Natural killer cell (primary cell): ENCODE data around the gene PNMA8C. TPM values are rescaled to one million over a fixed set of nuclear protein-coding genes. Genes with fewer than 3 reads are reported as not detected.

Experiments
- ATAC-seq, 3 donors: fragments of 150-1000 bp in 2 of 3; fragments of 200-7000 bp in 1 of 3; cut with Tn5 transposase; 1 replicate in 1 of 3; 2 replicates in 2 of 3; pipeline ENCODE4 v1.10.0; 2021; ENCODE audit warnings: mild to moderate bottlenecking in 2 of 3, moderate library complexity in 2 of 3
- DNase-seq, 2 donors: peaks; one replicate each; pipeline versions ENCODE4 v3.0.0 to v3.0.0-alpha.2; 2013 to 2021; ENCODE audit warnings: mixed read lengths in 1 of 2
- H3K27ac ChIP-seq: one replicate; pipeline ENCODE4 v1.5.1; 2013; ENCODE audit warnings: mild to moderate bottlenecking, low read length
- H3K27me3 ChIP-seq: one replicate; pipeline ENCODE4 v1.6.1; 2013; ENCODE audit warnings: low read length; ENCODE audit not compliant: control insufficient read depth, insufficient read depth
- H3K36me3 ChIP-seq: one replicate; pipeline ENCODE4 v1.6.1; 2013; ENCODE audit warnings: low read length; ENCODE audit not compliant: control insufficient read depth, insufficient read depth
- H3K4me1 ChIP-seq: one replicate; pipeline ENCODE4 v1.6.1; 2013; ENCODE audit warnings: low read length; ENCODE audit not compliant: control insufficient read depth, insufficient read depth
- H3K4me3 ChIP-seq: one replicate; pipeline ENCODE4 v1.5.1; 2013; ENCODE audit warnings: low read length
- H3K9me3 ChIP-seq: one replicate; pipeline ENCODE4 v1.6.1; 2013; ENCODE audit warnings: low read length; ENCODE audit not compliant: control insufficient read depth, insufficient read depth
- H3K27ac Mint-ChIP-seq, 2 donors: one replicate each; pipeline ENCODE4 v1.8.0; 2022; ENCODE audit warnings: mild to moderate bottlenecking in 2 of 2, mixed read lengths in 2 of 2, moderate library complexity in 1 of 2
- H3K27me3 Mint-ChIP-seq, 2 donors: one replicate each; pipeline ENCODE4 v1.8.0; 2022; ENCODE audit warnings: low read depth in 2 of 2, mixed read lengths in 2 of 2
- H3K36me3 Mint-ChIP-seq: one replicate; pipeline ENCODE4 v1.8.0; 2022; ENCODE audit warnings: mixed read lengths
- H3K4me1 Mint-ChIP-seq, 2 donors: one replicate each; pipeline ENCODE4 v1.8.0; 2022; ENCODE audit warnings: mixed read lengths in 2 of 2
- H3K4me3 Mint-ChIP-seq: one replicate; pipeline ENCODE4 v1.8.0; 2022; ENCODE audit warnings: mild to moderate bottlenecking, moderate library complexity, mixed read lengths
- H3K9me3 Mint-ChIP-seq, 2 donors: one replicate each; pipeline ENCODE4 v1.8.0; 2022; ENCODE audit warnings: mixed read lengths in 2 of 2
- CTCF ChIP-seq: fragments of 200-600 bp; IDR thresholded peaks from one replicate; pipeline ENCODE4 v1.8.0; 2022; ENCODE audit warnings: antibody characterized with exemption
- WGBS: methylation state at CpG from one replicate; pipeline ENCODE4 v1.1.7; 2013; ENCODE audit warnings: missing lambda C conversion rate; ENCODE audit not compliant: insufficient coverage; 5-methylcytosine and 5-hydroxymethylcytosine counted together
- intact Hi-C: fragments of 100-400 bp; cut with micrococcal nuclease; formaldehyde crosslinking; loops from one replicate; pipeline ENCODE4 v1.14.2; 2022
- total RNA-seq, 4 donors: library from RNA; stranded (reverse); fragments of 120-200 nt in 1 of 4; gene quantifications; one replicate each; pipeline versions ENCODE4 v1.2.3 to v1.2.4, GENCODE V29; 2013 to 2022

Gene PNMA8C
- total RNA-seq, 3 donors from 2014 or later (not counting 1 experiment from before 2014, with no cell fraction given) = 0.55 to 1.2 (median 0.87) TPM

- peaks cover 0 to 19% of the 10 kb centered on the region in 2 donors for H3K27me3 Mint-ChIP-seq
- no peak overlapping the region for H3K27ac ChIP-seq
- H3K27ac Mint-ChIP-seq = no peak overlapping the region
- peaks cover 2% of the 10 kb centered on the region for H3K27me3 ChIP-seq
- no peak overlapping the region for H3K4me3 ChIP-seq
- no peaks in the 10 kb centered on the region for H3K36me3 Mint-ChIP-seq
- ATAC-seq (no peak), DNase-seq (no peak)
- no peak overlapping the region for H3K4me3 Mint-ChIP-seq
- H3K4me1 ChIP-seq = no peaks in the 10 kb centered on the region
- no peak for TF ChIP-seq CTCF
- peaks cover 0 to 4% of the 10 kb centered on the region in 2 donors for H3K9me3 Mint-ChIP-seq
- peaks cover 0 to 4% of the 10 kb centered on the region in 2 donors for H3K4me1 Mint-ChIP-seq
- intact Hi-C loops = no loop called here
- WGBS = 49% methylated on average over 5 of the region's 5 CpGs
- no peaks in the 10 kb centered on the region for H3K36me3 ChIP-seq
- H3K9me3 ChIP-seq = no peaks in the 10 kb centered on the region
Observed at GRCh38 chr19:46447824-46448223, 19.1 kb upstream of the PNMA8C start.

DNA sequence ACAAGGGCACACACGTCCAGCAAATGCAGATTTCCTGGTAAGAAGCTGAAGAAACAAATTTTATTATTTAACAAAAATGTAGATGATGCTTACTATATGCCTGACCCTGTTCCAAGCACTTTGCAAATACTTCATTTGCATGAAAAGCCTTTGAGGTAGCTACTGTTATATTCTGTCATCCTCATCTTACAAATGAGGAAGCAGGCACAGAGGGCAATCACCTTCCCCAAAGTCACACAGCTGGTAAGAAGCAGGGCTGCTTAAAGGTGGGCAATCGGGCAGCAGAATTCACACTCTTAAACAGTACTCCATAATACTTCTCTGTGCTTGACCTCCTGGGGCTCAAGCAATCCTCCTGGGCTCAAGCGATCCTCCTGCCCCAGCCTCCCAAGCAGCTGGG is 18.3 kb upstream of the PNMA8C start:
- no peaks in the 10 kb centered on the region for H3K9me3 ChIP-seq
- H3K9me3 Mint-ChIP-seq = peaks cover 0 to 4% of the 10 kb centered on the region in 2 donors
- no peak for ATAC-seq
- intact Hi-C loops = no loop called here
- no peak overlapping the region for H3K27ac ChIP-seq
- no peaks in the 10 kb centered on the region for H3K36me3 Mint-ChIP-seq
- no peak overlapping the region for H3K4me3 Mint-ChIP-seq
- peaks cover 0 to 4% of the 10 kb centered on the region in 2 donors for H3K4me1 Mint-ChIP-seq
- H3K27me3 Mint-ChIP-seq = peaks cover under 1 to 19% of the 10 kb centered on the region in 2 donors
- H3K36me3 ChIP-seq = no peaks in the 10 kb centered on the region
- no peak overlapping the region for H3K27ac Mint-ChIP-seq
- H3K4me3 ChIP-seq = no peak overlapping the region
- WGBS = 50% methylated on average over 1 of the region's 3 CpGs
- DNase-seq = no peak
- H3K27me3 ChIP-seq = peaks cover 2% of the 10 kb centered on the region
- no peak for TF ChIP-seq CTCF
- H3K4me1 ChIP-seq = no peaks in the 10 kb centered on the region

GRCh38 chr19:46446021-46446420 is 17.3 kb upstream of the PNMA8C start:
- intact Hi-C loops = no loop called here
- Histone ChIP-seq H3K4me1 (no peaks in the 10 kb centered on the region), H3K4me3 (no peak overlapping the region), H3K27ac (no peak overlapping the region), H3K9me3 (no peaks in the 10 kb centered on the region), H3K27me3 (peaks cover 2% of the 10 kb centered on the region), H3K36me3 (no peaks in the 10 kb centered on the region)
- H3K36me3 Mint-ChIP-seq = no peaks in the 10 kb centered on the region
- H3K27me3 Mint-ChIP-seq = peaks cover 5 to 14% of the 10 kb centered on the region in 2 donors
- ATAC-seq (no peak), DNase-seq (no peak)
- TF ChIP-seq CTCF = no peak
- no peak overlapping the region for H3K4me3 Mint-ChIP-seq
- H3K4me1 Mint-ChIP-seq = peaks cover 0 to 4% of the 10 kb centered on the region in 2 donors
- WGBS = 81% methylated on average over 15 of the region's 15 CpGs
- H3K27ac Mint-ChIP-seq = no peak overlapping the region
- H3K9me3 Mint-ChIP-seq = peaks cover 0 to 4% of the 10 kb centered on the region in 2 donors

GRCh38 chr19:46442808-46443450 is 14.2 kb upstream of the PNMA8C start:
- Mint-ChIP-seq H3K4me1 (peaks cover 0 to 4% of the 10 kb centered on the region in 2 donors), H3K36me3 (no peaks in the 10 kb centered on the region), H3K9me3 (no peaks in the 10 kb centered on the region), H3K27me3 (peaks cover 5 to 8% of the 10 kb centered on the region in 2 donors), H3K4me3 (no peak overlapping the region), H3K27ac (no peak overlapping the region)
- Histone ChIP-seq H3K36me3 (no peaks in the 10 kb centered on the region), H3K4me3 (no peak overlapping the region), H3K4me1 (no peaks in the 10 kb centered on the region), H3K27ac (no peak overlapping the region), H3K27me3 (peaks cover 2% of the 10 kb centered on the region), H3K9me3 (no peaks in the 10 kb centered on the region)
- intact Hi-C loops = no loop called here
- WGBS = 62% methylated on average over 7 of the region's 8 CpGs
- TF ChIP-seq CTCF = no peak
- ATAC-seq = no peak
- no peak for DNase-seq
